ENCODE data around the gene NPC1.
"Not testable (repeated sequence)": the region's sequence is repeated elsewhere in the genome, so short reads cannot be mapped to it uniquely, and the experiment has no call there.

The NPC1 gene

DNA sequence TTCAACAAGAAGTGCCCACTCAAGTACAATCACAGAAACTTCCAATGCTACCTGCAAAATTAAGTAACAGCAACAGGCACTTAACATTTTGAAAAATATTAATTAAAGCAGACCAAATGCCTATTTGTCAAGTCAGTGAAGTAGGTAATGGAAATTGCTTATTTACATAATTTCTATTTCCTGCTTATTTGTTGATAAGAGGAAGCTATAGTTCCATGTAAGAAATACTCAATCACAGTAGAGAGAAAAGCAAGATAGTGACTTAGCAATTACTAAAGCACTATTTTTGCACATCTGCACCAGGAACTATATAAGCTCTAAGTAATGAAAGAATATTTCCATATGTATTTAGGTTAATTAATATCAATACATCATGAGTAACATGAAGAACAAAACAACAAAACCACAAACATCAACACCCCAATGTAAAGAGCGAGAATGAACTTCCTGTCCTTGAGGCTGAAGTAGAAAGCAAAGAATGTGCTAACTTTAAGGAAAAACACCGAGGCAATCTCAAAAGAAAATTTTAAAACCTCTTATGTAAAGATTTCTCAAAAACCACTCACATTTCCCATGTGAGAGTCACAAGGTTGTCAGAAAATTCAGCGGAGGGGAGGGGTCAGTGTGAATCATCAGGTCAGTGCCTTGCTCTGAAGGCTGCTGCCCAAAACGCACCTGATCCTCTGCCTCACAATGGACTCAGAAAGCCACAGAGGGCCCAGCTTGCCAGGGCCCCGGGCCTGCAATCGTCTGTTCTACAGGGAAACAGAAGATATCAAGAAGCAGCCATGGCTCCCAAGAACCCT is 12.5 kb downstream of the NPC1 start:
- peak; percentile 77 for DNase-seq

GRCh38 chr18:23573020-23573419 is 13.3 kb downstream of the NPC1 start:
- DNase-seq = no peak

- DNase-seq = no peak
Observed at GRCh38 chr18:23572570-23572969, 13.7 kb downstream of the NPC1 start.

GRCh38 chr18:23572012-23572411 is 14.3 kb downstream of the NPC1 start:
- no peak for DNase-seq

DNA sequence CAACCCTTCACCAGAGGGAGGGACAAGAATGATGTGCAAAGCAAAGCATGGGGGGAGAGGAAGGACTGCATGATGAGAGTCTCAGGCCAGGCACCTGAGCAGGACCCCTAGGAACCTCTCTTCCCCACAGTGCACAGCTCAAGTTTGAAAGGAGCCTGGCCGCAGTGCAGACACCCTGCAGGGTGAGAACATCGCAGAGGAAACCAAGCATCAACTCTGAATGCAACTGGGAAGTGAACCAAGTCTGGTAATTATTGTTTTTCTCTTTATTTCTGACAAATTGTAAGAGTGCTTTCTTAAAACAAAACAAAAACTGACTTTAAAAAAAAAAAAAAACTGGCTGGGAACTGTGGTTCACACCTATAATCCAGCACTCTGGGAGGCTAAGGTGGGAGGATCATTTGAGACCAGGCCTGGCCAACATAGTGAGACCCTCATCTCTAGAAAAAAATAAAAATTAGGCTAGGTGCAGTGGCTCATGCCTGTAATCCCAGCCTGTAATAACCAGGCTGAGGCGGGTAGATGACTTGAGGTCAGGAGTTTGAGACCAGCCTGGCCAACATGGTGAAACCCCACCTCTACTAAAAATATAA is 15.3 kb downstream of the NPC1 start:
- DNase-seq = no peak

DNA sequence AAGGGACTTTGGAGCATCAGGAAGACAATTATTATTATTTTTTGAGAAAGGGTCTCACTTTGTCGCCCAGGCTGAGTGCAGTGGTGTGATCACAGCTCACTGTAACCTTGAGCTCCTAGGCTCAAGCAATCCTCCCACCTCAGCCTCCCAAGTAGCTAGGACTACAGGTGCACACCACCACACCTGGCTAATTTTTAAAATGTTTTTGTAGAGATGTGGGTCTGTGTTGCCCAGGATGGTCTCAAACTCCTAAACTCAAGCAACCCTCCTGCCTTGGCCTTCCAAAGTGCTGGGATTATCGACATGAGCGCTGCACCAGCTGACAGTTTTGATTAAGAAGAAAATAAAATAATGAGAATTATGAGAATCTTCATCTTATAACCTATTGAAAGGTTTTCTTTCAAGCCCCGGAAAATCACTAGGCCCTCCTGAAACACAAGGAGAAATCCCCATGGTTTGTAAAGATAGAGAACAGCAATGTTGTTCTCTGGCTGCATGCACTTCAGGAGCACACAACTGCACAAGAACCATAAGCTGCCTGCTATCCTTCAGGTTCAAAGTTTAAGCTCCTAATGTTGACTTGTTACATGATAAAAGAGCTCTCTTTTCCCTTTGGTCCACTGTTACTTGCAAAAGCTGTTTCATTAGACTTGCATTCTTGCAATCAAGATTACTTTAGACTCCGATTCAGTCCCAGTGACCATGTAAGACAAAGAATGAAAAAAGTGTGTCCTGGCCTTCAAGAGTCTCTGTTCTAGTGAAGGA is 16.8 kb downstream of the NPC1 start:
- DNase-seq = no peak

DNA sequence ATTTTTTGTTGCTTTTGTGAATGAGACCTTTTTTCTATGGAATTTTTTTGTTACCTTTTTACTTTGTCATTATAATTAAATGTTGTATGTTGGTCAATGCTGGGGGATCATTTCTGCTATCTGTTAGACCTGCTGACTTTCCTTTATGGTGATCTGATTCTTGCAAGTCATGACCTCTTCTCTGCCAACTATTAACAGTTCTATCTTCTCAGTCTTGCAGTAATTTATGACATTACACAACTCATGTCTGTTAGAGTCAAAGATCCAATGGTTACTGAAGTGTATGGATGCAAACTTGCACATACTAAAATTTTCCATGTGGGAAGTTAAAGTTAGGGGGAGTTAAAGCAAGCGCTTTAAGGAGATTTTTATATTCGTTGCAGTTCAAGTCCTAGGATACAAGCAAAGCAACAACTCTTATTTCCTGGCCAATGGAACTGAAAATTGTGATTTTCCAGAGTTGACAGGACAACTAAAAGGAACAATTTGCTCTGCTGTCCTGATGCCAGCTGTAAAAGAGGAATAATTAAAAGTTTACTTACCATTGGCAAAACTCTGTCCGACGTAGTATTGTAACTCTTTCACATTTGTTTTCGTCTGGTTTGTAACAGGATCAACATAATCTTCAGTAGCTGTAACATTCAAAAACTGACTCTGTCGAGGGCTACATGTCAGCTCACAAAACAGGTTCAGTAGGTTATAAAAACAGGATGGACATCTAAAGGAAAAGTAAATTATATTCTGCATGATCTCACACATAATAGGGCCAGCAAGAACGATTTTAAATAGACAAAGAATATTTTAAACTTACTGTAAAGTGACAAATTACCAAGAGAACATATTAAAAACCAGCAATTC is 17.8 kb downstream of the NPC1 start:
- DNase-seq = no peak

DNA sequence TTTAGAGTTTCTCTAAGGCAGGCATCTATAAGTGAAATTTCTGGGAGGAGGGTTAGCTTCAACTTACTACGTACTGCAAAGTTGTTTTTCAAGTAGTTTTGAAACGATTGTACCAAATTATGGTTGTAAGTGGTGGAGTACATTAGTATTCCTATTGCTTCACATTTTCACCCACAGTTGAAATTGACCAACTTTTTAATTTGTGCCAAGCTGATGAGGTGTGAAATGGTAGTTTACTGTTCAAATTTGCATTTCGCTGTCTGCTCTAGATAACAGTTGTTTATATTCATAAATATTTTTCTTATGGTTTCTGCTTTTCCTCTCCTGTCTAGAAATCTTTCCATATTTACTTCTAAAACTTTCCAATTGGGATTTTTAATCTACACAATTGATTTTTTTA is 18.6 kb downstream of the NPC1 start:
- DNase-seq = no peak

GRCh38 chr18:23565916-23566547 is 20.3 kb downstream of the NPC1 start:
- no peak for DNase-seq

GRCh38 chr18:23563377-23564043 is 22.8 kb downstream of the NPC1 start:
- peak; percentile 70 for DNase-seq

- DNase-seq = no peak
Observed at GRCh38 chr18:23560186-23560585, 26.1 kb downstream of the NPC1 start.

- not testable (repeated sequence) for DNase-seq
Observed at GRCh38 chr18:23557511-23557910, 28.8 kb downstream of the NPC1 start.

DNA sequence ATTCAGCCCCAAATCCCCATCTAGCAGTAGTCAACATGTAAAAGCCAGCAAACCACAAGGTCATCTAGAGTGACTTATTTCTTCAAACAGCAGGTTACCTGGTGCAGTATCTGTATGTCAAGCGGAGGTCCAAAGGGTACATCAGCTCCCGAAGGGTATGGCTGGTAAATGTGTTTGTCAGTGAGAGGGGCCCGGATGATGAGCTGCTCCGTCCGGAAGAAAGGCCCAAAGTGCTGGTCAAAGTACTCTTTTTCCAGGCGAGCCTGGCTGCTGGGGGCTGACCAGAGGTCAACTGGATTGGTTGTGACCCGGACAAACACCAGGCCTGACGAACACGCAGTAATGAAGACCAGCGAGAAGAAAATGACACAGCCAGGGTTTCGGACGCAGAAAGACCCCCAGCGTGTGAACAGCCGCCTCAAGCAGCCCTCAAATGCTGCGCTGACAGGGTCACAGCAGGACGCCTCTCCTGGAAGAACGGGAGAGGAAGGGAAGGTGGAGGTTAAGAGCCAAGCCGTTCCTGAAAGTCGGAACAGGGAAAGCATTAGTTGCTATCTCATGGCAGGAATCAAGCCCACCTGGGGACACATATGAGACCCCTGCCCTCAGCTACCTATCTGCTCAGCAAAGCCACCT is 30.0 kb downstream of the NPC1 start:
- DNase-seq = no peak

DNA sequence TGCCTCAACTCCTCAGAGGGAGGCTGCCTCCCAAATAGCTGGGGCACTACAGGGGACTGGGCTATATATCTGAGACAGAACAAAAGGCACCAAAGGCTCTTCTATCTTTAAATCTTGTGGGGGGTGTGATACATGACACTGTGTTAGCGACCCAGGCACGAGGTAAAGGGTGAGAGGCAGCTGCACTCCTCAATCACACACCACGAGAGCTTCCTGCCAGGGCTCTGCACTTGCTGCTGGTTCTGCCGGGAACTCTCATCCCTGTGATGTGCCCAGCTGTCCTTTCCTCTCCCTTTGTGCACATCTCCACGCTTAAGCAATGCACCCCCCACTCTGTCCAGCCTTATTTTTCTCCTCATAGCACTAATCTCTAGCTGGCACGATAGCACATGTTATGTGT is 32.4 kb downstream of the NPC1 start:
- DNase-seq = no peak

- DNase-seq = no peak
Observed at GRCh38 chr18:23552505-23552904, 33.8 kb downstream of the NPC1 start.

- no peak for DNase-seq
Observed at GRCh38 chr18:23551978-23552377, 34.3 kb downstream of the NPC1 start.

GRCh38 chr18:23550898-23551297 is 35.4 kb downstream of the NPC1 start:
- DNase-seq = no peak

- no peak for DNase-seq
Observed at GRCh38 chr18:23548719-23549118, 37.6 kb downstream of the NPC1 start.

GRCh38 chr18:23548275-23548674 is 38.0 kb downstream of the NPC1 start:
- DNase-seq = no peak

DNA sequence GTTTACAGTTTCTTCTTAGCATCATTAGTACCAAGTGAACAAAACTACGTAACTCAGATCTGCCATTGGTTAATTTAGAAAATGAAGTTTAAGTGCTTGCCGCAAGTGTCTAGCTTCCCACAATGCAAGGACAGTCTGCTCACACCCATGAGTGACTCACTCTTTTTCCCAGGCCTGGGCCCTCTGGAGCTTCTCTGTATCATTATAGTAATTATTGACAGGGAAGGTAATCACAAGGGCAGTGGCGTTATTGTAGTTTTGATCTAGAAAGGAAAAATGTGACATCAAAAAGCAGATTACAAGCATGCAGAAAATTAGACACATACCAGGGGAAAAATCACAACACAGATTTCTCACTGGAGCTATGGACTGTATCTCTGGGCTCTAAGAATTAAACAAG is 38.5 kb downstream of the NPC1 start:
- peak; percentile 33 for DNase-seq

DNA sequence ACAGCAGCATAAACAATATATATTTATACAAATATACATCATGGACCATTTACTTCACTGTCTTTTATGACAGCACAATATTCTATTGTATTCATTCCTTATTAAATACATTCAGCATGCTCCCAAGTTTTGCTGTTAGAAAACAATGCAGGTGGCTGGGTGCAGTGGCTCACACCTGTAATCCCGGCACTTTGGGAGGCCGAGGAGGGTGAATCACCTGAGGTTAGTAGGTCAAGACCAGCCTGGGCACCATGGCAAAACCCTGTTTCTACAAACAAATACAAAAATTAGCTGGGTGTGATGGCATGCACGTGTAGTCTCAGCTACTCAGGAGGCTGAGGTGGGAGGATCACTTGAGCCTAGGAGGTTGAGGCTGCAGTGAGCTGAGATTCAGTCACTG is 39.0 kb downstream of the NPC1 start:
- no peak for DNase-seq

All from EL (cell line).